CD4-positive, alpha-beta T cell treated with Interleukin-15 for 1 hour (primary cell): ENCODE measurements around the gene SCRN1.

Source experiments
- DNase-seq: peaks from one replicate; pipeline ENCODE4 v3.0.0-alpha.2; 2020

SCRN1 gene

GRCh38 chr7:29886827-29887226 is 102.8 kb downstream of the SCRN1 start:
- no peak for DNase-seq

GRCh38 chr7:29885626-29886025 is 104.0 kb downstream of the SCRN1 start:
- DNase-seq, result no peak

- no peak for DNase-seq
These were observed 105.0 kb downstream of the SCRN1 start for GRCh38 chr7:29884399-29885272.

DNA sequence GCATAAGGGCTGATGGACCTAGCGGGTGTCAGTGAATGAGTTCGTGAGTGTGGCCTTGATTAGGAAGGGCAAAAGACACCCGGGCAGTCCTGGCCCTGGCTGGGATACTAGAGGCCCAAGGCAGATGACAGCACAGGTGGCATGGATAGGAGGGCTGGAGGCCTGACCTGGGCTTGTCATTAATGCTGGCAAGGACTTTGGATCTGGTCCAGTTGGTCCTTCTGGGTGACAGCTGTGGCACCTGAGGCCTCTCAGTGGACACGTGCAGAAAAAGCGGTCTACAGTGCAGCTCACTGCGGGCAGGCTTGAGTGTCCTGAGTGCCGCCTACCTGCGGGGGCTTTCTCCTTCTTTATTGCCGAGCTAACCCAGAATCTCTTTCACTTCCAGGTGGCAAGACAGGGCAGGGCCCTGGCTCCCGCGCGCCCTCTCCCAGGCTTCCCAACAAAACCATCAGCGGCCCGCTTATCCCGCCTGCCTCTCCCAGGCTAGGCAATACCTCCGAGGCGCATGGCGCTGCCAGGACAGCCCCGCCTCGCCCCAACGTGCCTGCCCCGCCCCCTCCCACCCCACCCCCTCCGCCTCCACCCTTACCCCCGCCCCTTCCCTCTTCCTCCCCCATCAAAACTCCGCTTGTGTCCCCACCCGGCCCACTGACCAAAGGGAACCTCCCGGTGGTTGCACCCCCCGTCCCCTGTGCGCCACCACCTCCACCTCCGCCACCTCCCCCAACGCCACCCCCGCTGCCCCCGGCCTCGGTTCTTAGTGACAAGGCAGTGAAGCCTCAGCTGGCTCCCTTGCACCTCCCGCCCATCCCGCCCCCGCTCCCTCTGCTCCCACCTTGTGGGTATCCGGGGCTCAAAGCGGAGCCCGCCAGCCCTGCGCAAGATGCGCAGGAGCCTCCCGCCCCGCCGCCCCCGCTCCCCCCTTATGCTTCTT is 105.9 kb downstream of the SCRN1 start:
- no peak for DNase-seq

- no peak for DNase-seq
These were observed 107.1 kb downstream of the SCRN1 start for GRCh38 chr7:29882481-29882880.

DNA sequence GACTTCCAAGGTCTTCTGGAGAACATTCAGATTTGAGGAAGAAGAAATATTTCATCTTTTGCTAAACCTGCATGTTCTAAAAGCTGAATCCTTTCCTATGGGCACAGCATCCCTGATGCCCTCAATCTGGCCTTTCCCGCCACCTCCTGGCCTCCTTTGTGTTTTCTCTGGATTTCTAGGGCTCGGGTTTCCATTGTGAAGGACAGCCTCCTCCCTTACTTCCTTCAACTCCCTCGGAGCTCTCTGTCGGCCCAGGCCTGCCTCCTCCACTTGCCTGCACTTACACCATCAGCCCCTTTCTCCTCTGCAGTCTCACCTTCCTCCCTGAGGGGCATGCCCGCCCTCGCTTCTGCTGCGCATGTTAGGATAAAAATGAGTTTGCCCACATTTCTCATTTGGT is 107.9 kb downstream of the SCRN1 start:
- no peak for DNase-seq

DNA sequence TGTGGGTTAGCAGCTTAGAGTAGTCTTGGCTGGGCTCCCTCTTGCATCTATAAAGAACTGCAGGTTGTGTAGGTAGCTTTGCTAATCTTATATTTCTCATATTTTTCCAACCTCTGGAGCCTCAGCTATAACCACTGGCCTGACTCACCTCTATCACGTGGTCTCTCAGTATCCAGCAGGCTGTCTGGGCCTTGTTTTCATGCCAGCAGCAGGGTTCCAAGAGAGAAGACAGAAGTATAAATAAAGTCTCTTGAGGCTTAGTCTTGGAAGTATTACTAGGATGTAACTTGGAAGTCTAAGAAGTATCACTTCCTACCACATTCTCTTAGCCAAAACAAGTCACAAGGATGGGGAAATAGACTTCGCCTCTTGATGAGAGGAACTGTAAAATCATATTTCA is 110.0 kb downstream of the SCRN1 start:
- no peak for DNase-seq

GRCh38 chr7:29878081-29878688 is 111.4 kb downstream of the SCRN1 start:
- no peak for DNase-seq

DNA sequence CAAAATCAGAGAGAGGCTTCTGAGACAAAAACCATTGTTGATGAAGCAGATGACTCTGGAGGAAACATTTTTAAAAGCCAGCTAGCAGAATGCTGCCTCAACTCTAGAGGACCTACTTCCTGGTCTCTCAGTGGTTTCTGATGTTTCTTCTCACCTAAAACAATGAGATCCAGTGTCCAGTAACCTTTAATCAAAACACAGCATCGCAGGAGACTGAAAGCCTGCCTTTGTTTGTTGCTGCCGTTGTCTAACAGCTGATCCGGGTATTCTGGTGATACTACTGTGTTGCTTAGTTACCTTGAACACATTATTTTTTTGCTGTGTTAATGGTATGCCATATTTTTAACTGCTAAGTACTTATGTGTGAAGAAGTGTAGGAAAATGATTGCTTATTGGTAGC is 112.4 kb downstream of the SCRN1 start:
- DNase-seq, result no peak

DNA sequence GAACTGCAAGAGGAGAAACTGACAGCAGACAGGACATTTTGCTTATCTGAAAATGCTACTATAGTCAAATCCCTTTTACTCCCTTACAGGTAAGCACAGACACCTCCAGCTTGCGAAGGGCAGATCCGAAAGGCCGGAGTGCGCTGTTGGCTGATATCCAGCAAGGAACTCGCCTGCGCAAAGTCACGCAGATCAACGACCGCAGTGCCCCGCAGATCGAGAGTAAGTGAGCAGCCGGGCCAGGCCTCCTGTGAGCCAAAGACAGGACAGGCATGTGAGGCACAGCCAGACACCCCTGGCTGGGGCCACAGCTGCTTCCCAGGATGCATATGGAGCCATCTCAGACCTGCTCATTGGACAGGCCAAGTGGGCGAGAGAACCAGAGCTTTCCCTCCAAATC is 113.9 kb downstream of the SCRN1 start:
- no peak for DNase-seq

DNA sequence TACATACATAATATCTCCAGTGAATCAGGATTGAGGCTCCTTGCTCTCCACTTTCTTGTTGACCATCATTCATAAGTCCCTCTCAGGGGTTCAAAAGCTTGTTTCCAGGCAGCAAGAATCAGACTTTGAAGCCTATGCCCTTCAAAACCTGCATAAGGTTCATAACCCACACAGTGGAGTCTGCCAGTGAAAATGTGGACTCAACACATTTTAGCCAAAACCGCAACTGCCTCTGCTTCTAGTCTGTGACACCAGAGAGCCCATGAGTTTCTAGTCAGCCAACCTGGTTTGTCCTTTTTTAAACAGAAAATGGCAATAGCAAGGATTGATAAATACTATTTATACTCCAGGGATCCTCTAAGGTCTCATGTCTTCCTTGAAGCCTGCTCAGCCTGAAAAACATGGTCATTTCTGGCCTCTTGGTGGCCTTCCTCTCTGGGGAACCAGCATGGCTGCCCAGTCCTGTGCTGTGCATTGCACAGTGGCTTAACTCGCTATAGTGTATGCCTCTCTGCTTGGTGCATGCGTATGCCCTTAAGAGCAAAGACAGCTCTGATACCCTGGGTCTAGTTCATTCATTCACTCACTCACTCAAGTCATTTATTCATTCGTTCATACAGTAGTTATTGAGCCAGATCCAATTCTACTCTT is 115.8 kb downstream of the SCRN1 start:
- DNase-seq, result no peak

GRCh38 chr7:29871787-29872398 is 117.7 kb downstream of the SCRN1 start:
- DNase-seq, result no peak
